Pulmonary artery endothelial cell (primary cell): ENCODE measurements around the gene STT3A. TPM values are rescaled to one million over a fixed set of nuclear protein-coding genes. Genes with fewer than 3 reads are reported as not detected.

Experiments
- DNase-seq: peaks from one replicate; pipeline ENCODE4 v3.0.0-alpha.2; 2011; ENCODE audit warnings: low read depth, low spot score
- total RNA-seq: library from RNA; depleted of rRNA; stranded (reverse); fragments of >200 nt; gene quantifications from 2 replicates; pipeline ENCODE4 v1.2.3, GENCODE V29; 2014

STT3A gene
- total RNA-seq, 1 donor from 2014 or later = 234 TPM

DNA sequence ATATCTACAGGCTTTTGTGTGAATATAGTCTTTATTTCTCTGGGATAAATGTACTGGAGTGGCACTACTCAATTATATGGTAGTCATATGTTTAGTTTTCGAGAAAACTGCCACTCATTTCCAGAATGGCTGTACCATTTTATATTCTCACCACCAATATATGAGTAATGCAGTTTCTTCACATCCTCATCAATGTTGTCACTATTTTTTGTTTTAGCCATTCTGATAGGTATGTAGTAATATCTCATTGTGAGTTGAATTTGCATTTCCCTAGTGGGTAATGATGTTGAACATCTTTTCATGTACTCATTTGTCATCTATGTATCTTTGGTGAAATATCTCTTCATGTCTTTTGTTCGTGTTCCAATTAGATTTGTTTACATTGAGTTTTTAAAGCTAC, 70.0 kb downstream of the STT3A start:
- DNase-seq = no peak

- DNase-seq = no peak
Observed at GRCh38 chr11:125663910-125664309, 71.3 kb downstream of the STT3A start.

- DNase-seq = no peak
Observed at GRCh38 chr11:125667151-125667550, 74.5 kb downstream of the STT3A start.

- no peak for DNase-seq
Observed at GRCh38 chr11:125670172-125670571, 77.5 kb downstream of the STT3A start.

GRCh38 chr11:125671561-125671960, 78.9 kb downstream of the STT3A start:
- DNase-seq = peak; percentile 33

Other genes starting within 250 kb of the STT3A start
- 77.3 and 87.4 TPM in 2 replicates for gene FEZ1, start 96.6 kb upstream of the STT3A start, total RNA-seq
- gene EI24, start 23.4 kb upstream of the STT3A start, total RNA-seq = 173 and 185 TPM in 2 replicates
- gene CHEK1, start 32.3 kb downstream of the STT3A start, total RNA-seq = 36.1 and 56.6 TPM in 2 replicates
- gene ACRV1, start 88.0 kb downstream of the STT3A start, total RNA-seq = not detected in 2 replicates
- not detected in 2 replicates for gene PATE1, start 153.4 kb downstream of the STT3A start, total RNA-seq
- 0.07 and 0.28 TPM in 2 replicates for gene PATE2, start 186.0 kb downstream of the STT3A start, total RNA-seq
- gene PATE3, start 195.3 kb downstream of the STT3A start, total RNA-seq = not detected in 2 replicates
- not detected in 2 replicates for gene PATE4, start 240.5 kb downstream of the STT3A start, total RNA-seq